Choroid plexus epithelial cell (primary cell): ENCODE data around the gene TOX2.

Experiments
- DNase-seq: peaks from one replicate; pipeline ENCODE4 v3.0.0-alpha.2; 2010; ENCODE audit warnings: low read depth
- H3K4me3 ChIP-seq: 2 replicates; pipeline ENCODE4 v1.5.1; 2011; ENCODE audit warnings: low read depth, mild to moderate bottlenecking, control low read depth, low read length, moderate library complexity
- CTCF ChIP-seq: conservative IDR thresholded peaks from 2 replicates; pipeline ENCODE4 v1.5.1; 2011; ENCODE audit warnings: low read depth, mild to moderate bottlenecking, control low read depth, inconsistent platforms, low read length, moderate library complexity

TOX2 gene

GRCh38 chr20:44034965-44035635, 120.4 kb downstream of the TOX2 start:
- no peak for DNase-seq
- no peak for TF ChIP-seq CTCF
- H3K4me3 ChIP-seq = no peak overlapping the region

GRCh38 chr20:44035924-44036323, 121.3 kb downstream of the TOX2 start:
- H3K4me3 ChIP-seq = no peak overlapping the region
- no peak for DNase-seq
- TF ChIP-seq CTCF = no peak

- no peak for DNase-seq
- TF ChIP-seq CTCF = no peak
- H3K4me3 ChIP-seq = no peak overlapping the region
Observed at GRCh38 chr20:44036441-44036840, 121.8 kb downstream of the TOX2 start.

GRCh38 chr20:44038681-44039123, 124.0 kb downstream of the TOX2 start:
- DNase-seq = no peak
- H3K4me3 ChIP-seq = no peak overlapping the region
- TF ChIP-seq CTCF = no peak

GRCh38 chr20:44039147-44039546, 124.5 kb downstream of the TOX2 start:
- no peak for TF ChIP-seq CTCF
- no peak overlapping the region for H3K4me3 ChIP-seq
- DNase-seq = no peak

GRCh38 chr20:44039741-44040140, 125.1 kb downstream of the TOX2 start:
- no peak for DNase-seq

More at GRCh38 chr20:44039741-44040140, 125.1 kb downstream of the TOX2 start:
- TF ChIP-seq CTCF = no peak
- H3K4me3 ChIP-seq = no peak overlapping the region
